Fibroblast of lung (primary cell): Measurements from ENCODE around the gene CCDC149.

Experiments used
- CTCF ChIP-seq, 2 donors: IDR thresholded peaks in 1 of 2; conservative IDR thresholded peaks in 1 of 2; 1 replicate in 1 of 2; 2 replicates in 1 of 2; pipeline ENCODE4 v1.5.1; 2011 to 2012; ENCODE audit warnings: low read length in 2 of 2, control low read depth in 1 of 2, inconsistent platforms in 1 of 2, low read depth in 1 of 2, mild to moderate bottlenecking in 1 of 2
- EZH2 ChIP-seq: IDR thresholded peaks from 2 replicates; pipeline ENCODE4 v1.5.1; 2012; ENCODE audit warnings: low read length, control low read depth, mild to moderate bottlenecking; ENCODE audit errors: missing control alignments

GRCh38 chr4:24921491-24921890 is 8.6 kb upstream of the CCDC149 start:
- TF ChIP-seq CTCF (conservative IDR thresholded peaks at IDR 0.05 in 1 of 2, IDR thresholded peaks at IDR 0.05 in 1 of 2; ENCODE audit: low read depth in 1 of 2, low read length in 2 of 2) (no peak), EZH2 (no peak)
